Epithelial cell of prostate (primary cell): ENCODE data around the gene SHPK.

Source experiments
- DNase-seq: peaks from one replicate; pipeline ENCODE4 v3.0.0-alpha.2; 2011; ENCODE audit warnings: low read depth, low spot score
- H3K27ac ChIP-seq: fragments of 450-650 bp; 2 replicates; pipeline ENCODE4 v1.5.1; 2017; ENCODE audit warnings: mild to moderate bottlenecking

Gene SHPK

GRCh38 chr17:3559270-3559645 lies 76.8 kb downstream of the SHPK start:
- H3K27ac ChIP-seq = peak overlapping the region; percentile 96
- DNase-seq = no peak

- peak; percentile 92 for DNase-seq
- H3K27ac ChIP-seq = peak overlapping the region; percentile 96
Observed at GRCh38 chr17:3558603-3559269, 77.3 kb downstream of the SHPK start.
